AG09319 (cell line): ENCODE results near the gene CCDC85A.

Experiments
- DNase-seq: peaks from one replicate; pipeline ENCODE4 v3.0.0-alpha.2; 2010; ENCODE audit warnings: low read depth; ENCODE audit errors: extremely low read depth
- CTCF ChIP-seq: IDR thresholded peaks from 2 replicates; pipeline ENCODE4 v1.5.1; 2011; ENCODE audit warnings: low read depth, mild to moderate bottlenecking, inconsistent platforms, low read length, moderate library complexity

CCDC85A gene

GRCh38 chr2:56262241-56262640, 78.5 kb downstream of the CCDC85A start:
- no peak for DNase-seq

GRCh38 chr2:56263876-56264275, 80.1 kb downstream of the CCDC85A start:
- no peak for DNase-seq
- TF ChIP-seq CTCF, result no peak

More at GRCh38 chr2:56262241-56262640, 78.5 kb downstream of the CCDC85A start:
- TF ChIP-seq CTCF, result no peak

GRCh38 chr2:56266761-56267414, 83.1 kb downstream of the CCDC85A start:
- no peak for DNase-seq
- TF ChIP-seq CTCF, result no peak

GRCh38 chr2:56267415-56267788, 83.6 kb downstream of the CCDC85A start:
- TF ChIP-seq CTCF, result no peak

GRCh38 chr2:56268856-56269255, 85.1 kb downstream of the CCDC85A start:
- no peak for TF ChIP-seq CTCF
- DNase-seq, result no peak

More at GRCh38 chr2:56267415-56267788, 83.6 kb downstream of the CCDC85A start:
- DNase-seq, result no peak

GRCh38 chr2:56271275-56271674, 87.5 kb downstream of the CCDC85A start:
- TF ChIP-seq CTCF, result no peak
- no peak for DNase-seq

GRCh38 chr2:56285224-56285623, 101.4 kb downstream of the CCDC85A start:
- TF ChIP-seq CTCF, result no peak
- no peak for DNase-seq
